GM23338 (cell line): ENCODE results near the gene MYO3B. TPM values are rescaled to one million over a fixed set of nuclear protein-coding genes. Genes with fewer than 3 reads are reported as not detected.

ENCODE experiments used
- ATAC-seq: fragments of 200-7000 bp; cut with Tn5 transposase; 3 replicates; pipeline ENCODE4 v1.9.1; 2020
- DNase-seq: peaks from one replicate; pipeline ENCODE4 v3.0.0-alpha.2; 2015; ENCODE audit warnings: low spot score
- H2AFZ ChIP-seq: fragments of 200-600 bp; sonication (generic); 2 replicates; pipeline ENCODE4 v1.8.0; 2016; ENCODE audit warnings: antibody characterized with exemption, mild to moderate bottlenecking, moderate library complexity
- H3F3A ChIP-seq: fragments of 200-600 bp; sonication (generic); replicated peaks from 2 replicates; pipeline ENCODE4 v1.8.0; 2017; ENCODE audit warnings: antibody characterized with exemption, mixed run types, low read depth
- H3K27ac ChIP-seq: fragments of 200-600 bp; sonication (generic); 2 replicates; pipeline ENCODE4 v1.6.1; 2016; ENCODE audit warnings: low read depth
- H3K27me3 ChIP-seq: fragments of 200-600 bp; sonication (generic); 2 replicates; pipeline ENCODE4 v1.8.0; 2016; ENCODE audit warnings: mild to moderate bottlenecking, mixed run types, moderate library complexity; ENCODE audit not compliant: insufficient read depth
- H3K36me3 ChIP-seq: fragments of 200-600 bp; sonication (generic); 2 replicates; pipeline ENCODE4 v1.8.0; 2016; ENCODE audit warnings: mild to moderate bottlenecking; ENCODE audit not compliant: insufficient read depth
- H3K4me1 ChIP-seq: fragments of 200-600 bp; sonication (generic); 2 replicates; pipeline ENCODE4 v1.8.0; 2016; ENCODE audit warnings: mild to moderate bottlenecking, moderate library complexity; ENCODE audit not compliant: insufficient read depth
- H3K4me2 ChIP-seq: fragments of 200-600 bp; sonication (generic); 2 replicates; pipeline ENCODE4 v1.7.1; 2017; ENCODE audit warnings: mixed run types
- H3K4me3 ChIP-seq: fragments of 200-600 bp; sonication (generic); 2 replicates; pipeline ENCODE4 v1.6.1; 2016; ENCODE audit warnings: mixed run types
- H3K79me2 ChIP-seq: fragments of 200-600 bp; sonication (generic); replicated peaks from 2 replicates; pipeline ENCODE4 v1.8.0; 2017; ENCODE audit warnings: mild to moderate bottlenecking; ENCODE audit not compliant: insufficient read depth
- H3K9me2 ChIP-seq: fragments of 200-600 bp; sonication (generic); 2 replicates; pipeline ENCODE4 v1.8.0; 2017; ENCODE audit not compliant: insufficient read depth
- H4K20me1 ChIP-seq: fragments of 200-600 bp; sonication (generic); replicated peaks from 2 replicates; pipeline ENCODE4 v1.8.0; 2017; ENCODE audit warnings: mild to moderate bottlenecking; ENCODE audit not compliant: insufficient read depth
- H3K27ac Mint-ChIP-seq: 2 replicates; pipeline ENCODE4 v1.8.0; 2020; ENCODE audit warnings: inconsistent platforms, mild to moderate bottlenecking, moderate library complexity, mixed read lengths
- H3K27me3 Mint-ChIP-seq: 3 replicates; pipeline ENCODE4 v1.8.0; 2022; ENCODE audit warnings: low read depth, mild to moderate bottlenecking, moderate library complexity, mixed read lengths, inconsistent platforms; ENCODE audit not compliant: insufficient read depth, poor library complexity
- H3K36me3 Mint-ChIP-seq: 3 replicates; pipeline ENCODE4 v1.8.0; 2021; ENCODE audit warnings: low read depth, mild to moderate bottlenecking, inconsistent platforms, moderate library complexity, mixed read lengths
- H3K4me1 Mint-ChIP-seq: 3 replicates; pipeline ENCODE4 v1.8.0; 2020; ENCODE audit warnings: mild to moderate bottlenecking, inconsistent platforms, mixed read lengths
- H3K4me3 Mint-ChIP-seq: 3 replicates; pipeline ENCODE4 v1.8.0; 2021; ENCODE audit warnings: moderate library complexity, mild to moderate bottlenecking, inconsistent platforms, mixed read lengths
- H3K9me3 Mint-ChIP-seq: 3 replicates; pipeline ENCODE4 v1.8.0; 2020; ENCODE audit warnings: moderate library complexity, mild to moderate bottlenecking, inconsistent platforms, mixed read lengths
- CREB1 ChIP-seq: fragments of 250-450 bp; sonication (Bioruptor Pico); IDR thresholded peaks from 2 replicates; pipeline ENCODE4 v1.5.0; 2020; ENCODE audit warnings: low read depth, mild to moderate bottlenecking, moderate library complexity
- CTCF ChIP-seq, 2 experiments: fragments of 200-600 bp in 1 of 2; sonication (generic) in 1 of 2; conservative IDR thresholded peaks; 2 replicates each; pipeline versions ENCODE4 v1.5.1 to v1.6.1; 2016 to 2017; ENCODE audit warnings: antibody characterized with exemption in 2 of 2, low read depth in 2 of 2, mild to moderate bottlenecking in 2 of 2, moderate library complexity in 1 of 2
- ETS1 ChIP-seq: IDR thresholded peaks from 2 replicates; pipeline ENCODE4 v1.6.1; 2016; ENCODE audit warnings: antibody characterized with exemption
- EZH2 ChIP-seq: fragments of 200-600 bp; sonication (generic); IDR thresholded peaks from one replicate; pipeline ENCODE4 v1.8.0; 2017; ENCODE audit warnings: antibody characterized with exemption, mild to moderate bottlenecking, low read depth; ENCODE audit not compliant: unreplicated experiment
- EZH2phosphoT487 ChIP-seq: fragments of 200-600 bp; sonication (generic); IDR thresholded peaks from one replicate; pipeline ENCODE4 v1.8.1; 2018; ENCODE audit warnings: antibody characterized with exemption; ENCODE audit not compliant: unreplicated experiment
- JUNB ChIP-seq: IDR thresholded peaks from one replicate; pipeline ENCODE4 v1.6.1; 2016; ENCODE audit warnings: antibody characterized with exemption; ENCODE audit not compliant: unreplicated experiment
- NANOG ChIP-seq: IDR thresholded peaks from 2 replicates; pipeline ENCODE4 v1.6.1; 2016; ENCODE audit warnings: antibody characterized with exemption, borderline replicate concordance
- POLR2AphosphoS5 ChIP-seq: IDR thresholded peaks from 2 replicates; pipeline ENCODE4 v1.6.1; 2016; ENCODE audit warnings: antibody characterized with exemption, low read depth
- STAT1 ChIP-seq: IDR thresholded peaks from one replicate; pipeline ENCODE4 v1.6.1; 2016; ENCODE audit warnings: antibody characterized with exemption; ENCODE audit not compliant: unreplicated experiment
- ZNF114 ChIP-seq: fragments of 250-450 bp; sonication (Bioruptor Pico); IDR thresholded peaks from 2 replicates; pipeline ENCODE4 v1.5.0; 2020; ENCODE audit warnings: mild to moderate bottlenecking, moderate library complexity
- ZNF331 ChIP-seq: fragments of 250-450 bp; sonication (Bioruptor Pico); IDR thresholded peaks from 2 replicates; pipeline ENCODE4 v1.5.0; 2020; ENCODE audit warnings: low read depth, mild to moderate bottlenecking, moderate library complexity
- polyA plus RNA-seq: library from polyadenylated mRNA; unstranded; fragments of >200 nt; fragmentation: Nextera tagmentation; extraction: Ambion mirVana; gene quantifications from 2 replicates; pipeline ENCODE4 v1.2.1, GENCODE V29; 2016
- total RNA-seq: library from RNA; depleted of rRNA; stranded (reverse); fragments of >200 nt; shearing (Covaris generic); gene quantifications from 2 replicates; pipeline ENCODE4 v1.2.3, GENCODE V29; 2014
- TF ChIP-seq, protein P1 (sequence below): fragments of 250-450 bp; sonication (Bioruptor Pico); IDR thresholded peaks from 2 replicates; pipeline ENCODE4 v1.5.0; 2020; ENCODE audit warnings: mild to moderate bottlenecking, moderate library complexity

Gene MYO3B
- total and polyA plus RNA-seq, 2 experiments from 2014 or later = 0.42 TPM; not detected in 1

DNA sequence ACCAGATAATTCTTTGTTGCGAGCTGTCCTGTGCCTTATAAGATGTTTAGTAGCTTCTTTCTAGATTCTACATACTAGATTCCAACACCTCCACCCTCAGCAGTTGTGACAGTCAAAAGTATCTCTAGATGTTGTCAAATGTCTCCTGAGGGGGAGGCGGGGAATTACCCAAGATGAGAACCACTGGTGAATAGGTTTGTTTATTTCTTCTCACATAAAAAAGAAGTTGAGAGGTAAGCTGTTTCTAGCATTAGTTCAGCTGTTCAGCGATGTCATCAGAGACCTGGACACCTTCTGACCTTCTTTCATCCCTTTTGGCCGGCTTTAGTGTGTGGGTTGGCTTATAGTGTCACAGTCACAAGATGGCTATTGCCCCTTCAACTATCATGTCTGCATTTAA, 299.7 kb downstream of the MYO3B start:
- H3K4me3 Mint-ChIP-seq = no peak overlapping the region
- no peaks in the 10 kb centered on the region for H4K20me1 ChIP-seq
- H3K27ac ChIP-seq = no peak overlapping the region
- H3K9me3 Mint-ChIP-seq = no peaks in the 10 kb centered on the region; the same call in 2 of the 3 replicates
- TF ChIP-seq ZNF331 (CRISPR knock-in tag) (no peak), JUNB (no peak), ZNF114 (CRISPR knock-in tag) (no peak), CREB1 (no peak), POLR2AphosphoS5 (no peak), CTCF (conservative IDR thresholded peaks at IDR 0.05; ENCODE audit: low read depth in 2 of 2) (no peak), EZH2 (no peak), ETS1 (no peak)
- DNase-seq = no peak
- no peaks in the 10 kb centered on the region for H3K27me3 Mint-ChIP-seq
- H3K79me2 ChIP-seq = no peaks in the 10 kb centered on the region
- no peaks in the 10 kb centered on the region for H3K36me3 Mint-ChIP-seq
- H3K4me3 ChIP-seq = no peak overlapping the region
- H3F3A ChIP-seq = no peaks in the 10 kb centered on the region
- no peaks in the 10 kb centered on the region for H3K4me1 ChIP-seq
- no peak overlapping the region for H2AFZ ChIP-seq
- H3K27me3 ChIP-seq = no peaks in the 10 kb centered on the region
- no peak overlapping the region for H3K27ac Mint-ChIP-seq
- no peaks in the 10 kb centered on the region; the same call in 1 of the 2 replicates for H3K36me3 ChIP-seq
- H3K4me1 Mint-ChIP-seq = no peaks in the 10 kb centered on the region
- no peak overlapping the region for H3K4me2 ChIP-seq
- no peaks in the 10 kb centered on the region for H3K9me2 ChIP-seq
- ATAC-seq = no peak

DNA sequence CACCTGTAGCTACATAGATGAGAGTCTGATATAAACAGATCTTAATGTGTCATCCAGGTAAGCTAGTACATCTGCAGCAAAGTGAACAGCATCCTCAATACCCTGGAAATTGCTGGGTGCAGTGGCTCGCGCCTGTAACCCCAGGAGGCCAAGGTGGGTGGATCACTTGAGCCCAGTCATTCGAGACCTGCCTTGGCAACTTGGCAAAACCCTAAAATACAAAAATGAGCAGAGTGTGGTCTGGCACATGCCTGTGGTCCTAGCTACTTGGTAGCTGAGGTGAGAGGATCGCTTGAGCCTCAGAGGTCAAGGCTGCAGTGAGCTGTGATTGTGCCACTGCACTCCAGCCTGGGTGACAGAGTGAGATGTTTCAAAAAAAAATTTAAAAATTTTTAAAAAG, 303.3 kb downstream of the MYO3B start:
- TF ChIP-seq, protein P1, sequence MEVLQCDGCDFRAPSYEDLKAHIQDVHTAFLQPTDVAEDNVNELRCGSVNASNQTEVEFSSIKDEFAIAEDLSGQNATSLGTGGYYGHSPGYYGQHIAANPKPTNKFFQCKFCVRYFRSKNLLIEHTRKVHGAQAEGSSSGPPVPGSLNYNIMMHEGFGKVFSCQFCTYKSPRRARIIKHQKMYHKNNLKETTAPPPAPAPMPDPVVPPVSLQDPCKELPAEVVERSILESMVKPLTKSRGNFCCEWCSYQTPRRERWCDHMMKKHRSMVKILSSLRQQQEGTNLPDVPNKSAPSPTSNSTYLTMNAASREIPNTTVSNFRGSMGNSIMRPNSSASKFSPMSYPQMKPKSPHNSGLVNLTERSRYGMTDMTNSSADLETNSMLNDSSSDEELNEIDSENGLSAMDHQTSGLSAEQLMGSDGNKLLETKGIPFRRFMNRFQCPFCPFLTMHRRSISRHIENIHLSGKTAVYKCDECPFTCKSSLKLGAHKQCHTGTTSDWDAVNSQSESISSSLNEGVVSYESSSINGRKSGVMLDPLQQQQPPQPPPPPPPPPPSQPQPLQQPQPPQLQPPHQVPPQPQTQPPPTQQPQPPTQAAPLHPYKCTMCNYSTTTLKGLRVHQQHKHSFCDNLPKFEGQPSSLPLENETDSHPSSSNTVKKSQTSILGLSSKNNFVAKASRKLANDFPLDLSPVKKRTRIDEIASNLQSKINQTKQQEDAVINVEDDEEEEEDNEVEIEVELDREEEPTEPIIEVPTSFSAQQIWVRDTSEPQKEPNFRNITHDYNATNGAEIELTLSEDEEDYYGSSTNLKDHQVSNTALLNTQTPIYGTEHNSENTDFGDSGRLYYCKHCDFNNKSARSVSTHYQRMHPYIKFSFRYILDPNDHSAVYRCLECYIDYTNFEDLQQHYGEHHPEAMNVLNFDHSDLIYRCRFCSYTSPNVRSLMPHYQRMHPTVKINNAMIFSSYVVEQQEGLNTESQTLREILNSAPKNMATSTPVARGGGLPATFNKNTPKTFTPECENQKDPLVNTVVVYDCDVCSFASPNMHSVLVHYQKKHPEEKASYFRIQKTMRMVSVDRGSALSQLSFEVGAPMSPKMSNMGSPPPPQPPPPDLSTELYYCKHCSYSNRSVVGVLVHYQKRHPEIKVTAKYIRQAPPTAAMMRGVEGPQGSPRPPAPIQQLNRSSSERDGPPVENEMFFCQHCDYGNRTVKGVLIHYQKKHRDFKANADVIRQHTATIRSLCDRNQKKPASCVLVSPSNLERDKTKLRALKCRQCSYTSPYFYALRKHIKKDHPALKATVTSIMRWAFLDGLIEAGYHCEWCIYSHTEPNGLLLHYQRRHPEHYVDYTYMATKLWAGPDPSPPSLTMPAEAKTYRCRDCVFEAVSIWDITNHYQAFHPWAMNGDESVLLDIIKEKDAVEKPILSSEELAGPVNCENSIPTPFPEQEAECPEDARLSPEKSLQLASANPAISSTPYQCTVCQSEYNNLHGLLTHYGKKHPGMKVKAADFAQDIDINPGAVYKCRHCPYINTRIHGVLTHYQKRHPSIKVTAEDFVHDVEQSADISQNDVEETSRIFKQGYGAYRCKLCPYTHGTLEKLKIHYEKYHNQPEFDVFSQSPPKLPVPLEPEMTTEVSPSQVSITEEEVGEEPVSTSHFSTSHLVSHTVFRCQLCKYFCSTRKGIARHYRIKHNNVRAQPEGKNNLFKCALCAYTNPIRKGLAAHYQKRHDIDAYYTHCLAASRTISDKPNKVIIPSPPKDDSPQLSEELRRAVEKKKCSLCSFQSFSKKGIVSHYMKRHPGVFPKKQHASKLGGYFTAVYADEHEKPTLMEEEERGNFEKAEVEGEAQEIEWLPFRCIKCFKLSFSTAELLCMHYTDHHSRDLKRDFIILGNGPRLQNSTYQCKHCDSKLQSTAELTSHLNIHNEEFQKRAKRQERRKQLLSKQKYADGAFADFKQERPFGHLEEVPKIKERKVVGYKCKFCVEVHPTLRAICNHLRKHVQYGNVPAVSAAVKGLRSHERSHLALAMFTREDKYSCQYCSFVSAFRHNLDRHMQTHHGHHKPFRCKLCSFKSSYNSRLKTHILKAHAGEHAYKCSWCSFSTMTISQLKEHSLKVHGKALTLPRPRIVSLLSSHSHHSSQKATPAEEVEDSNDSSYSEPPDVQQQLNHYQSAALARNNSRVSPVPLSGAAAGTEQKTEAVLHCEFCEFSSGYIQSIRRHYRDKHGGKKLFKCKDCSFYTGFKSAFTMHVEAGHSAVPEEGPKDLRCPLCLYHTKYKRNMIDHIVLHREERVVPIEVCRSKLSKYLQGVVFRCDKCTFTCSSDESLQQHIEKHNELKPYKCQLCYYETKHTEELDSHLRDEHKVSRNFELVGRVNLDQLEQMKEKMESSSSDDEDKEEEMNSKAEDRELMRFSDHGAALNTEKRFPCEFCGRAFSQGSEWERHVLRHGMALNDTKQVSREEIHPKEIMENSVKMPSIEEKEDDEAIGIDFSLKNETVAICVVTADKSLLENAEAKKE (CRISPR knock-in tag) = no peak
- TF ChIP-seq CREB1 (no peak), ETS1 (no peak), NANOG (no peak), EZH2phosphoT487 (no peak), JUNB (no peak), ZNF114 (CRISPR knock-in tag) (no peak), EZH2 (no peak), POLR2AphosphoS5 (no peak), STAT1 (no peak)
- Histone ChIP-seq H3K4me3 (no peak overlapping the region), H3F3A (no peaks in the 10 kb centered on the region), H3K9me2 (peaks cover 3% of the 10 kb centered on the region; the same call in 1 of the 2 replicates), H3K27ac (no peak overlapping the region), H3K4me1 (no peaks in the 10 kb centered on the region), H4K20me1 (no peaks in the 10 kb centered on the region), H3K27me3 (no peaks in the 10 kb centered on the region), H3K79me2 (no peaks in the 10 kb centered on the region), H3K4me2 (no peak overlapping the region), H2AFZ (no peak overlapping the region), H3K36me3 (no peaks in the 10 kb centered on the region; the same call in 1 of the 2 replicates)
- Mint-ChIP-seq H3K27ac (no peak overlapping the region), H3K36me3 (no peaks in the 10 kb centered on the region), H3K9me3 (no peaks in the 10 kb centered on the region; the same call in 2 of the 3 replicates), H3K27me3 (no peaks in the 10 kb centered on the region), H3K4me3 (no peak overlapping the region), H3K4me1 (peaks cover 2% of the 10 kb centered on the region; the same call in 1 of the 3 replicates)
- ATAC-seq = no peak
- no peak for DNase-seq
